Erythroblast (primary cell): Measurements from ENCODE around the gene GRB14.
"Not testable (repeated sequence)": the region's sequence is repeated elsewhere in the genome, so short reads cannot be mapped to it uniquely, and the experiment has no call there.

Source experiments
- DNase-seq, 2 experiments: peaks; one replicate each; lab custom pipeline; 2025; lab: John Stamatoyannopoulos, UW
- GATA1 ChIP-seq: IDR thresholded peaks from 2 replicates; pipeline ENCODE4 v1.6.1; 2011; ENCODE audit warnings: low read depth, mild to moderate bottlenecking, control low read depth, low read length, moderate library complexity
- POLR2A ChIP-seq: IDR thresholded peaks from 2 replicates; pipeline ENCODE4 v1.6.1; 2011; ENCODE audit warnings: mild to moderate bottlenecking, low read length

GRB14 gene

DNA sequence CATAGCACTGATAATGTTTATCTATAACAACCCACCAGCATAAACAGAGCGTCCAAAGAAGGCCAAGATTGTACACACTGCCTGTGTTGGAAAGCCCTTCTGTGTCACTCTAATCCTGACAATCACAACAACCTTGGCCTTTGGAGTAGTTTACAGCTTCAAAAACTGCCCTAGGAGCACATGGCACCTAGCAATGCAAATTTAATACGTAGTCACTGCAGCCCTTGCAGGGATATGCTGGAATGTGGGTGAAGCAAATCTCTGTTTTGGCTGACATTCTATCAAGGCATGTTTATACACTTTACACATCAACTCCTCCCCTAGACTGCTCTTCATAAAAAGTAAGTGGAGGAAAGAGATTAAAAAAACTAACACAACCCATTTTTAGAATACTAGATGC is 66.8 kb downstream of the GRB14 start:
- DNase-seq: no peak
- TF ChIP-seq POLR2A (no peak), GATA1 (no peak)

DNA sequence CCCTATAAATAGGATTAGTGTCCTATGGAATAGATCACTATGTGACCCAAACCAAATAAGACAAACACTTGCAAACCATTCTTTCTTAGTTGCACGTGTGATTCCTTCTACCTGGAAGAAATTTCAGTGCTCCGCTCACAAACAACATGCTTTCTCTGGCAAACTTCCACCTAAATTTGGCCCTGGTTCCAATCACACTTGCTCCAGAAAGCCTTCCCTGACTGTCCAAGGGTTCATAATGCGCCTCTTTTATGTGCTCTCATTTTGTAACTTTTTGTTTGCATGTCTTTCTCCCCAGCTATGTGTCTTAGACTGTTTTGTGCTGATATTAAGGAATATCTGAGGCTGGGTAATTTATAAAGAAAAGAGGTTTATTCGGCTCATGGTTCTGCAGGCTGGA is 69.8 kb downstream of the GRB14 start:
- no peak for DNase-seq

DNA sequence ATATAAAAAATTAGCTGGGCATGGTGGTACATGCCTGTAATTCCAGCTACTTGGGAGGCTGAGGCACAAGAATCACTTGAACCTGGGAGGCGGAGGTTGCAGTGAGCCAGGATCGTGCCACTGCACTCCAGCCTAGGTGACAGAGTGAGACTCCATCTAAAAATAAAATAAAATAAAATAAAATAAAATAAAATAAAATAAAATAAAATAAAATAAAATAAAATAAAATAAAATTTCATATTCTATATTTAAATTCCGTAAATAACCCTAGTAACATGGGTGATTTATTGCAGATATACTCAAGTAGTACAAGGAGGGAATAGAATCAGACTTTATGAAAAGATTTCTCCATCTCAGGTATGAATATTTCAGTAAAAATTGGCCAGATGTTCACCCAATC is 71.6 kb downstream of the GRB14 start:
- DNase-seq: not testable (repeated sequence)

More for the DNA sequence above, 69.8 kb downstream of the GRB14 start:
- no peak for TF ChIP-seq POLR2A
- TF ChIP-seq GATA1: no peak

- DNase-seq: no peak
- TF ChIP-seq POLR2A: no peak
- TF ChIP-seq GATA1: no peak
Observed at GRCh38 chr2:164545484-164545883, 75.8 kb downstream of the GRB14 start.

GRCh38 chr2:164542581-164543021 is 78.7 kb downstream of the GRB14 start:
- DNase-seq: no peak
- TF ChIP-seq GATA1: no peak
- TF ChIP-seq POLR2A: no peak

- no peak for TF ChIP-seq POLR2A
- TF ChIP-seq GATA1: no peak
- peak; percentile 12 to 31 for DNase-seq
Observed at GRCh38 chr2:164538240-164538866, 82.9 kb downstream of the GRB14 start.

DNA sequence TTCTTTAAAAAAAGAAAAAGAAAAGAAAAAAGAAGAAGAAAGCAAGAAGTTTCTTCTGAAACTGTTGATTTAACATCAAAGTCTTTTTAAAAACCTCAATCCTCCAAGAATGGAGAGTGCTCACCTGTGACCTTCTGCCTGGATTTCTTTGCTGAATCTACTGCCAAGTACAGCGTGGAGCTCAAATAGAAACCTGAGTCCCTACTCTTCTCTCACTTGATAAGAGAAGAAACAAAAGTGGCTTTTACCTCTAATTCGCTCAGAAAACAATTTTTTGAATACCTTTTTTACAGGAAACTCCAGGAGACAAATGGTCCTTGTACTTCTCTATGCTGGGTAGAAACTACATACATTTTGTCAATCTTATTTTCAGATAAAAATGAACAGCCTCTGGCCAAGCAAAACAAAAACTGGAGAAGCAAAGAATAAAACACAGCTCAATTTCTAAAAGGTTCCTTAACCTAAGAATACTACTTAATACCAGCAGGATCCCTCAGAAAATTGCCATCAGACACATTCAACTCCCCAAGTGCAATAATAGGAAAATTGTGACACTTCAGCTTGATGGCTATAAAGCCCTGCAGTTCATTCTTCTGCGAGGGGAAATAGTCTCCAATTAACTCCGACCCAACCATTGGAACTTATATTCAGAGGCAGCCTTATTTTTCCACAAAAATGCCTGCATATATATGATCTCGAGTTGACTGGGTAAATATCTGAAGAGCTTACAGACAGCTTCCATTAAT is 85.8 kb downstream of the GRB14 start:
- TF ChIP-seq GATA1 (no peak), POLR2A (no peak)

GRCh38 chr2:164530464-164530863 is 90.8 kb downstream of the GRB14 start:
- DNase-seq: no peak
- TF ChIP-seq GATA1 (no peak), POLR2A (no peak)

More for the DNA sequence above, 85.8 kb downstream of the GRB14 start:
- DNase-seq: no peak

DNA sequence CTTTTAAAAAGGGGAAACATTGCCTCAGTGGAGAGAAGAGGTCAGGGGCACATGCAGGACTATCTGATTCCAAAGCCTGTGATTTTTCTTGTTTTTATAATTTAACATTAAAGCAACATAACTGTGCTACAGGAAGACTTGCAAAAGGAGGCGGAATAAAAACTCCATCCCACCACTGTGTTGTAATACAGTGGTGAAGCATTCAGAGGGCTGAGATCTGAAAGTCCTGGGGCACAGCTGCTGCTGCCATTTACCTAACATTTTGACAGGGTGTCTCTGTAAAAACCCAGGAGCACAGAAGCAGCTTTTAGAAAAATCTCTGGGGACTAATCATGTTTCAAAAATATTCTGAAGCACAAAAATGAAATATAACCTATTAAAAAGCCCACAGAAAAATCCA is 97.6 kb downstream of the GRB14 start:
- DNase-seq: no peak
- TF ChIP-seq POLR2A (no peak), GATA1 (no peak)

- DNase-seq: no peak
- TF ChIP-seq POLR2A (no peak), GATA1 (no peak)
Observed at GRCh38 chr2:164523009-164523408, 98.3 kb downstream of the GRB14 start.

GRCh38 chr2:164522561-164522981 is 98.7 kb downstream of the GRB14 start:
- DNase-seq: no peak
- TF ChIP-seq POLR2A (no peak), GATA1 (no peak)

DNA sequence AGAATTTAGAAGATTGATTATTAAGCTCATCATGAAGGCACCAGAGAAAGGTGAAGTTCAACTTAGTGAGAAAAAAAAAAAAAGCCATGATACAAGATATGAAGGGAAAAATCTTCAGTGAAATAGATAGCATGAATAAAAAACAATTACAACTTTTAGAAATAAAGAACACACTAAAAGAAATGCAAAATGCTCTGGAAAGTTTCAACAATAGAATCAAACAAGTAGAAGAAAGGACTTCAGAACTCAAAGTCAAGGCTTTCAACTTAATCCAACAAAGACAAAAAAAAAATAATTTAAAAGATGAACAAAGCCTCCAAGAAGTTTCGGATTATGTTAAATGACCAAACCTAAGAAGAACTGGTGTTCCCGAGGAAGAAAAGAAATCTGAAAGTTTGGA is 105.5 kb downstream of the GRB14 start:
- TF ChIP-seq GATA1: no peak
- no peak for TF ChIP-seq POLR2A
- DNase-seq: no peak

- no peak for DNase-seq
Observed at GRCh38 chr2:164515030-164515429, 106.3 kb downstream of the GRB14 start.

DNA sequence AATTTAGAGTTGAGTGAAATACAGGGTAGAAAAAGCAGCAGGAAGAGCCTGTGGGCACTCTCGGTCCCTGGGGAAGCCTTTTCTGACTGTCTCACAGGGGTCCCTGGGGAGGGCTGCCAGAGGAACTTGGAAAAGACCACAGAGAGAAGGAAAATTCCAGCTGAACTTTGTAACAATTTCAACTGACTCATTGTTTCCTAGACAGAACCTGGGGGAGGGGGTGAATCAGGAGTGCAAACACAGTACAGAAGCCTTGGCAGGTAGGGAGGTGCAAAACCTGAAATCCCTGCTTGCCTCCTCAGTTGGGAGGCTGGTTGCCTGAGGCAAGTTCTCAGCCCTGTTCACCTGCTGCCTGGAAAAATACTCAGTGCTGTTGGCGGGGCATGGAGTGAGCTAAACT is 106.8 kb downstream of the GRB14 start:
- DNase-seq: no peak
- no peak for TF ChIP-seq POLR2A
- no peak for TF ChIP-seq GATA1

More at GRCh38 chr2:164515030-164515429, 106.3 kb downstream of the GRB14 start:
- no peak for TF ChIP-seq GATA1
- no peak for TF ChIP-seq POLR2A
